ENCODE data around the gene WDR48. TPM values are rescaled to one million over a fixed set of nuclear protein-coding genes. Genes with fewer than 3 reads are reported as not detected.

WDR48 gene
- total and polyA plus RNA-seq, 9 of the 15 experiments (the other 6 are each of a cell fraction or from before 2014, with no cell fraction given): 26.6 to 70.6 (median 48.0) TPM

- H3K9me3 ChIP-seq (replicated peaks; ENCODE audit: control insufficient read depth, insufficient read depth, low read depth, low read length): no peaks in the 10 kb centered on the region
- ChIA-PET POLR2A (no interaction called here), CTCF (ENCODE audit: low intra/inter-chr PET ratio) (no interaction called here)
- in situ Hi-C loops (cut with MboI) (no loop called here), intact Hi-C loops (cut with micrococcal nuclease) (no loop called here)
- WGBS (ENCODE audit: insufficient coverage, low coverage, missing lambda C conversion rate): 67% methylated on average over 3 of the region's 3 CpGs
- no peaks in the 10 kb centered on the region for H3K9me1 ChIP-seq (ENCODE audit: control insufficient read depth, insufficient read depth, low read length)
- H3K79me2 ChIP-seq (ENCODE audit: control insufficient read depth, insufficient read depth, low read length): no peaks in the 10 kb centered on the region
- no peaks in the 10 kb centered on the region for H3K27me3 ChIP-seq (ENCODE audit: control insufficient read depth in 2 of 2, insufficient read depth in 2 of 2, low read length in 2 of 2)
- TF ChIP-seq MXD1 (CRISPR knock-in tag; IDR thresholded peaks at IDR 0.05; ENCODE audit: borderline replicate concordance, poor library complexity, severe bottlenecking) (no peak), RFX1 (IDR thresholded peaks at IDR 0.05) (no peak), ETS1 (conservative IDR thresholded peaks at IDR 0.05; ENCODE audit: control insufficient read depth, low read depth, low read length) (no peak), ZNF124 (CRISPR knock-in tag; IDR thresholded peaks at IDR 0.05) (no peak), GABPB1 (CRISPR knock-in tag; IDR thresholded peaks at IDR 0.05) (no peak), ZNF717 (CRISPR knock-in tag; IDR thresholded peaks at IDR 0.05) (no peak), SAFB2 (IDR thresholded peaks at IDR 0.05; ENCODE audit: borderline replicate concordance, low read depth, low read length, severe bottlenecking) (no peak), NCOR1 (IDR thresholded peaks at IDR 0.05) (no peak), NR3C1 (CRISPR knock-in tag; IDR thresholded peaks at IDR 0.05) (no peak), EHMT2 (IDR thresholded peaks at IDR 0.05) (no peak), LCOR (CRISPR knock-in tag; IDR thresholded peaks at IDR 0.05) (no peak), NKRF (IDR thresholded peaks at IDR 0.05; ENCODE audit: borderline replicate concordance) (no peak), E2F4 (CRISPR knock-in tag; IDR thresholded peaks at IDR 0.05; ENCODE audit: low read depth) (no peak), MYC (IDR thresholded peaks at IDR 0.05; ENCODE audit: low read depth, low read length) (no peak), MYC (CRISPR knock-in tag; IDR thresholded peaks at IDR 0.05; ENCODE audit: borderline replicate concordance, low read depth) (no peak), ZNF175 (CRISPR knock-in tag; IDR thresholded peaks at IDR 0.05; ENCODE audit: low read depth) (no peak), ARID3B (CRISPR knock-in tag; IDR thresholded peaks at IDR 0.05; ENCODE audit: borderline replicate concordance) (no peak)
- no peak overlapping the region for H2AFZ ChIP-seq (ENCODE audit: low read depth, low read length)
- H4K20me1 ChIP-seq (replicated peaks; ENCODE audit: control insufficient read depth, insufficient read depth, low read length): no peaks in the 10 kb centered on the region
- no peak overlapping the region for H3K4me3 ChIP-seq
- BruUV-seq (replicated peaks): no TSS peak
- no peak overlapping the region for H3K4me2 ChIP-seq (ENCODE audit: insufficient read depth, low read length)
- no peak overlapping the region for H3K27ac ChIP-seq (ENCODE audit: extremely low read depth, low read depth, low read length)
- 0 out of 5 replicates have a peak, but pooled peaks cover under 1 to 1% of the 10 kb centered on the region in 2 experiments for H3K4me1 ChIP-seq (replicated peaks in 1 of 2; ENCODE audit: control insufficient read depth in 2 of 2, insufficient read depth in 2 of 2, low read length in 2 of 2)
- no peaks in the 10 kb centered on the region for H3K36me3 ChIP-seq (ENCODE audit: control insufficient read depth, insufficient read depth, low read length)
- no peak for ATAC-seq
- H3K9ac ChIP-seq (ENCODE audit: insufficient read depth in 1 of 2, low read depth in 2 of 2, low read length in 2 of 2): no peak overlapping the region
- no peak for DNase-seq (ENCODE audit: extremely low read depth in 1 of 4, low spot score in 3 of 4)
- FAIRE-seq: no peak
Measured at GRCh38 chr3:39113291-39113690, 61.5 kb downstream of the WDR48 start.
